Measurements from ENCODE around the gene CENPM.

The CENPM gene

DNA sequence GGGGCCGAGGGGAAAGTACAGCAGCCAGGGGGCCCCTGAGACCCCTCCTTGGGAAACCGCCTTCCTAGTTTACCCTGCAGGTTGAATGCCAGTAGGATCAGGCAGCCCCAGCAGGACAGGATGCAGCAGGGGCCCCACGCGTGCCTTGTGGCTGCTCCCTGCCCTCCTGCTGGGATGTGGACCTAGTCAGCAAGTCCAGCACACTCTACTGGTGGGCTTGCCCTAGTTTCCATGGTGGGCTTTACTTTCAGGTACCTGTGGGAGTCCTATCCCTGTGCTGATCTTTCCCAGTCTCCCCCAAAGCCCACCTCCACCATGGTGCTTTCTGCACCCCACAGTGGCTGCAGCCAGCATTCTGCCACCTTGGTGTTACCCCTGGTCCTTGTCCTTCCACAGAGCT is 54.2 kb downstream of the CENPM start:
- no peak for DNase-seq

DNA sequence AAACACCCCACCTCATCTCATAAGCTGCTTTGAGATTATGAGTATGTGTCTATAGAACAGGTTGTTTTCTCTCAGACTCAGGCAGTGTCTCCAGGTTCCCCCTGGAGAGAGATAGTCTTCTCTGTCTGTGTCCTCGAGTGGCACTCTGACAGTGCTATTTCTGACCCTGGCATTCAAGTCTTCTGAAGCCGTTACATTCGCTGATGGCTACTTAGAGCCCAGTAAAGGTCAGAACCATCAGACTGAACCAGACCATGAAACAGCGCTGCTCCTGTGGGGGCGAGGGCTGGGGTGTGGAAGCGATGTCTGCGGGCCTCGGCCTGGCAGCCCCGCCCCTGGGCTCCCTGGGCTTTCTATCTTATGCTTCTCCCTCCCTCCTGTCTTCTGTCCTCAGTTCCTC is 55.5 kb downstream of the CENPM start:
- no peak for DNase-seq
